GM12878 (cell line): ENCODE data around the gene LDLRAD3. TPM values are rescaled to one million over a fixed set of nuclear protein-coding genes. Genes with fewer than 3 reads are reported as not detected.

Experiments
- ATAC-seq: fragments of 200-7000 bp; cut with Tn5 transposase; 3 replicates; pipeline ENCODE4 v1.9.1; 2020; ENCODE audit warnings: mild to moderate bottlenecking, moderate library complexity
- BruUV-seq: library from RNA; stranded (reverse); fragments of 400-500 nt; replicated peaks from 2 replicates; lab custom pipeline; 2021; lab: Mats Ljungman, UMichigan
- CTCF ChIA-PET: fragments of 300-600 bp; sonication (Branson Sonifier 250); formaldehyde crosslinking; extraction: SDS; loops from one replicate; lab custom pipeline; 2021; ENCODE audit warnings: inconsistent platforms; lab: Yijun Ruan, JAX
- POLR2A ChIA-PET: fragments of 350-600 bp; formaldehyde crosslinking; extraction: SDS; loops from one replicate; lab custom pipeline; 2021; ENCODE audit warnings: inconsistent platforms; lab: Charles Lee
- RAD21 ChIA-PET: fragments of 300-600 bp; sonication (Branson Sonifier 250); formaldehyde crosslinking; loops from one replicate; lab custom pipeline; 2023; ENCODE audit warnings: antibody characterized with exemption; ENCODE audit not compliant: unreplicated experiment; lab: Charles Lee
- SMC1A ChIA-PET: fragments of 300-600 bp; sonication (Branson Sonifier 250); formaldehyde crosslinking; loops from one replicate; lab custom pipeline; 2023; ENCODE audit not compliant: unreplicated experiment, uncharacterized antibody; lab: Charles Lee
- DNase-seq: peaks from one replicate; pipeline ENCODE4 v3.0.0-alpha.2; 2011; ENCODE audit warnings: low read depth, low spot score
- FAIRE-seq: peaks from 3 replicates; lab custom pipeline; 2011; peaks lifted over from hg19 to GRCh38; lab: Jason Lieb, UNC
- H2AFZ ChIP-seq: 2 replicates; pipeline ENCODE4 v1.6.0; 2011; ENCODE audit warnings: low read depth, low read length, control low read depth; ENCODE audit not compliant: control insufficient read depth
- H3K27ac ChIP-seq: 2 replicates; pipeline ENCODE4 v1.5.1; 2011; ENCODE audit warnings: control low read depth; ENCODE audit not compliant: control insufficient read depth, insufficient read depth
- H3K27me3 ChIP-seq, 2 experiments: replicated peaks in 1 of 2; 2 replicates each; pipeline versions ENCODE4 v1.6.0 to v1.6.1; 2011; ENCODE audit warnings: low read length in 1 of 2; ENCODE audit not compliant: control insufficient read depth in 2 of 2, insufficient read depth in 2 of 2
- H3K36me3 ChIP-seq, 2 experiments: 2 replicates each; pipeline ENCODE4 v1.5.1; 2011; ENCODE audit warnings: low read length in 1 of 2; ENCODE audit not compliant: control insufficient read depth in 2 of 2, insufficient read depth in 2 of 2
- H3K4me1 ChIP-seq: 2 replicates; pipeline ENCODE4 v1.6.1; 2011; ENCODE audit warnings: mild to moderate bottlenecking, low read length, moderate library complexity, mixed read lengths; ENCODE audit not compliant: control insufficient read depth, insufficient read depth
- H3K4me2 ChIP-seq: 2 replicates; pipeline ENCODE4 v1.6.0; 2011; ENCODE audit warnings: control low read depth; ENCODE audit not compliant: control insufficient read depth, insufficient read depth
- H3K4me3 ChIP-seq: fragments of 200-600 bp; sonication (generic); 2 replicates; pipeline ENCODE4 v1.5.1; 2016
- H3K79me2 ChIP-seq: 2 replicates; pipeline ENCODE4 v1.6.0; 2011; ENCODE audit warnings: low read length; ENCODE audit not compliant: control insufficient read depth, insufficient read depth
- H3K9ac ChIP-seq: 2 replicates; pipeline ENCODE4 v1.8.0; 2011; ENCODE audit warnings: low read length, control low read depth, mixed read lengths; ENCODE audit not compliant: control insufficient read depth, insufficient read depth
- H3K9me3 ChIP-seq: replicated peaks from 3 replicates; pipeline ENCODE4 v1.5.1; 2011; ENCODE audit warnings: mild to moderate bottlenecking, low read length; ENCODE audit not compliant: control insufficient read depth, insufficient read depth
- H4K20me1 ChIP-seq: 2 replicates; pipeline ENCODE4 v1.6.0; 2011; ENCODE audit not compliant: control insufficient read depth, insufficient read depth
- ATF7 ChIP-seq: fragments of 450-650 bp; IDR thresholded peaks from 2 replicates; pipeline ENCODE4 v1.6.1; 2016; ENCODE audit warnings: low read depth, mild to moderate bottlenecking
- BMI1 ChIP-seq: fragments of 450-650 bp; IDR thresholded peaks from 2 replicates; pipeline ENCODE4 v1.6.1; 2016; ENCODE audit warnings: mild to moderate bottlenecking, moderate library complexity, borderline replicate concordance
- CBX5 ChIP-seq: sonication (generic); IDR thresholded peaks from 2 replicates; pipeline ENCODE4 v1.6.1; 2016; ENCODE audit warnings: low read depth, moderate library complexity, mild to moderate bottlenecking, inconsistent platforms
- DPF2 ChIP-seq: fragments of 450-650 bp; IDR thresholded peaks from 2 replicates; pipeline ENCODE4 v1.6.1; 2017; ENCODE audit warnings: mild to moderate bottlenecking
- MEF2B ChIP-seq: fragments of 450-650 bp; IDR thresholded peaks from 2 replicates; pipeline ENCODE4 v1.6.1; 2018; ENCODE audit warnings: mild to moderate bottlenecking, moderate library complexity; ENCODE audit not compliant: partially characterized antibody, poor library complexity, severe bottlenecking
- POLR2AphosphoS2 ChIP-seq: IDR thresholded peaks from 2 replicates; pipeline ENCODE4 v1.6.1; 2011; ENCODE audit warnings: low read depth, mild to moderate bottlenecking, low read length, improper control_type of control experiment, moderate library complexity
- SUPT20H ChIP-seq: IDR thresholded peaks from 2 replicates; pipeline ENCODE4 v1.6.1; 2011; ENCODE audit warnings: low read depth, mild to moderate bottlenecking, low read length, moderate library complexity, borderline replicate concordance; ENCODE audit not compliant: control insufficient read depth
- TARDBP ChIP-seq: IDR thresholded peaks from 2 replicates; pipeline ENCODE4 v1.6.1; 2016; ENCODE audit warnings: borderline replicate concordance
- YY1 ChIP-seq: IDR thresholded peaks from 2 replicates; pipeline ENCODE4 v1.6.1; 2011; ENCODE audit warnings: low read depth, mild to moderate bottlenecking, low read length
- WGBS: methylation state at CpG from one replicate; pipeline ENCODE4 v1.1.6; 2016; ENCODE audit warnings: low lambda C conversion rate; ENCODE audit not compliant: insufficient replicate concordance, insufficient coverage; ENCODE audit errors: missing lambda C conversion rate; 5-methylcytosine and 5-hydroxymethylcytosine counted together
- in situ Hi-C: fragments of 300-500 bp; cut with MboI; formaldehyde crosslinking; loops from 9 replicates; pipeline ENCODE4 v1.14.3; 2018; ENCODE audit warnings: mixed read lengths
- intact Hi-C: fragments of 100-400 bp; cut with micrococcal nuclease; formaldehyde crosslinking; loops from one replicate; pipeline ENCODE4 v1.14.2; 2022; ENCODE audit not compliant: unreplicated experiment
- polyA plus RNA-seq, 11 experiments: library from polyadenylated mRNA; depleted of rRNA in 4 of 11; unstranded in 6 of 11; stranded (reverse) in 5 of 11; fragments of >200 nt; fragmentation: Nextera tagmentation in 4 of 11; fragmentation: Illumina TruSeq in 1 of 11; extraction: Ambion mirVana in 4 of 11; extraction: Trizol in 1 of 11; gene quantifications; 1 replicate in 1 of 11; 2 replicates in 10 of 11; pipeline versions ENCODE4 v1.2.1 to v1.2.3, GENCODE V29; 2011 to 2016; ENCODE audit warnings: inconsistent platforms in 2 of 11, missing spikeins in 2 of 11, low read depth in 1 of 11
- total RNA-seq, 4 experiments: library from RNA; depleted of rRNA in 3 of 4; stranded (reverse); fragments of >200 nt in 3 of 4; fragmentation: Illumina TruSeq in 1 of 4; extraction: Trizol in 1 of 4; gene quantifications; 2 replicates each; pipeline versions ENCODE4 v1.2.1 to v1.2.3, GENCODE V29; 2013 to 2021

The LDLRAD3 gene
- total and polyA plus RNA-seq, 10 of the 15 experiments (the other 5 are each of a cell fraction or from before 2014, with no cell fraction given): 2.5 to 17.2 (median 10.7) TPM

- in situ Hi-C loops: no loop called here
- 95% methylated on average over 1 of the region's 1 CpG for WGBS
- no peak for TF ChIP-seq CBX5
- TF ChIP-seq, all 136 proteins: peak for 0
- H3K4me1 ChIP-seq: no peaks in the 10 kb centered on the region
- H3K79me2 ChIP-seq: no peaks in the 10 kb centered on the region
- H3K9ac ChIP-seq: no peak overlapping the region
- no peaks in the 10 kb centered on the region; a peak in 1 of 4 replicates for H3K27me3 ChIP-seq
- DNase-seq: no peak
- BruUV-seq: no TSS peak
- intact Hi-C loops: no loop called here
- RAD21 ChIA-PET: no interaction called here
- SMC1A ChIA-PET: interaction anchor here (0.8 kb wide), 1 partner anchor 34 kb away, joined by 3 read pairs; no protein-coding TSS in a partner anchor
- POLR2A ChIA-PET: no interaction called here
- H3K4me2 ChIP-seq: no peak overlapping the region
- no peaks in the 10 kb centered on the region for H3K36me3 ChIP-seq
- H4K20me1 ChIP-seq: no peaks in the 10 kb centered on the region
- H3K4me3 ChIP-seq: no peak overlapping the region
- FAIRE-seq: no peak
- no peaks in the 10 kb centered on the region for H3K9me3 ChIP-seq
- H2AFZ ChIP-seq: no peak overlapping the region
- no peak for ATAC-seq
- CTCF ChIA-PET: no interaction called here
- no peak overlapping the region for H3K27ac ChIP-seq
These were observed 297.6 kb downstream of the LDLRAD3 start for GRCh38 chr11:36241497-36241896.

DNA sequence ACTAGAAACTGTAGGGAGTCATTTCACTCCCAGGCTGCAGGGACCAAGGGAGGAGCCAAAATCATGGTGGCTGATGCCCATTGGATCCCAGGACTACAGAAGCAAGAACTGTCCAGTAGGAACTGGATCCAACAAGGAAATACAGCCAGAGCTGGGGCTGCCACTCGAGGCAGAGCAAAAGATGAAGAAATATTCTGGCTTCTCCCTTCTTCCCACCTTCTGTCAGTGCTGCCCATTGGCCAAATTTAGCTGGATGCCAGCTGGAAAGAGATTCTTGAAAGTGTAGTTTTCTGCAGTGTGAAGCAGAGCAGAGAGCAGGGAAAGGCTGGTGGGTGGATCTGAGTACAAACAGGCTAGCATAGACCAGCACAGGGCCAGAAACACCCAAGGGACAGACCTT, 299.8 kb downstream of the LDLRAD3 start:
- Histone ChIP-seq H3K79me2 (no peaks in the 10 kb centered on the region), H3K4me3 (no peak overlapping the region), H3K27me3 (no peaks in the 10 kb centered on the region; a peak in 1 of 4 replicates), H3K27ac (no peak overlapping the region), H4K20me1 (no peaks in the 10 kb centered on the region), H3K4me2 (no peak overlapping the region), H3K9me3 (no peaks in the 10 kb centered on the region), H3K9ac (no peak overlapping the region), H2AFZ (no peak overlapping the region), H3K4me1 (no peaks in the 10 kb centered on the region), H3K36me3 (no peaks in the 10 kb centered on the region)
- intact Hi-C loops: no loop called here
- in situ Hi-C loops: no loop called here
- ChIA-PET SMC1A (no interaction called here), POLR2A (no interaction called here), RAD21 (no interaction called here), CTCF (no interaction called here)
- WGBS: 0% methylated on average over 1 of the region's 1 CpG
- FAIRE-seq (no peak), ATAC-seq (no peak), DNase-seq (no peak)
- TF ChIP-seq DPF2 (no peak), BMI1 (no peak), YY1 (no peak), MEF2B (no peak), SUPT20H (no peak), ATF7 (no peak), POLR2AphosphoS2 (no peak), TARDBP (no peak)
- BruUV-seq: no TSS peak
